Ascending aorta (tissue), 2 donors: Measurements from ENCODE around the gene IER3IP1. TPM values are rescaled to one million over a fixed set of nuclear protein-coding genes. Genes with fewer than 3 reads are reported as not detected.

Source experiments
- DNase-seq, 2 donors: peaks; one replicate each; pipeline ENCODE4 v3.0.0-alpha.2; 2019; ENCODE audit warnings: low spot score in 2 of 2
- H3K27ac ChIP-seq, 2 donors: fragments of 200-600 bp; sonication (generic); one replicate each; pipeline ENCODE4 v1.5.1; 2016 to 2017; ENCODE audit warnings: mild to moderate bottlenecking in 1 of 2
- H3K27me3 ChIP-seq: fragments of 200-600 bp; sonication (generic); one replicate; pipeline ENCODE4 v1.5.1; 2017
- H3K36me3 ChIP-seq, 2 donors: fragments of 200-600 bp; sonication (generic); one replicate each; pipeline ENCODE4 v1.5.1; 2016
- H3K4me1 ChIP-seq, 2 donors: fragments of 200-600 bp; sonication (generic); one replicate each; pipeline ENCODE4 v1.5.1; 2016 to 2017; ENCODE audit warnings: mild to moderate bottlenecking in 1 of 2
- H3K4me3 ChIP-seq, 2 donors: fragments of 200-600 bp; sonication (generic); one replicate each; pipeline ENCODE4 v1.5.1; 2016 to 2017; ENCODE audit warnings: mild to moderate bottlenecking in 1 of 2
- H3K9me3 ChIP-seq, 2 donors: fragments of 200-600 bp; sonication (generic); one replicate each; pipeline ENCODE4 v1.5.1; 2016
- CTCF ChIP-seq, 3 experiments: fragments of 200-600 bp in 2 of 3; fragments of 450-650 bp in 1 of 3; sonication (generic) in 2 of 3; IDR thresholded peaks; one replicate each; pipeline ENCODE4 v1.5.1; 2016 to 2019; ENCODE audit warnings: antibody characterized with exemption in 3 of 3, mild to moderate bottlenecking in 1 of 3, moderate library complexity in 1 of 3
- intact Hi-C: fragments of 100-400 bp; cut with DNase I; formaldehyde crosslinking; loops from one replicate; pipeline ENCODE4 v1.15.1; 2023
- total RNA-seq: library from RNA; depleted of rRNA; stranded (reverse); fragments of >200 nt; gene quantifications from one replicate; pipeline ENCODE4 v1.1.0, GENCODE V29; 2016

Gene IER3IP1
- total RNA-seq, 1 donor from 2014 or later = 10.0 TPM

GRCh38 chr18:47143899-47144485, 32.2 kb downstream of the IER3IP1 start:
- intact Hi-C loops = no loop called here
- no peak for TF ChIP-seq CTCF (IDR thresholded peaks at IDR 0.05)
- H3K27me3 ChIP-seq = no peaks in the 10 kb centered on the region
- H3K9me3 ChIP-seq = no peaks in the 10 kb centered on the region
- peaks cover 0 to 2% of the 10 kb centered on the region in 2 donors for H3K4me1 ChIP-seq
- no peak for DNase-seq
- no peaks in the 10 kb centered on the region for H3K36me3 ChIP-seq
- no peak overlapping the region for H3K4me3 ChIP-seq
- no peak overlapping the region for H3K27ac ChIP-seq

- no peak for TF ChIP-seq CTCF (IDR thresholded peaks at IDR 0.05)
- intact Hi-C loops = no loop called here
- no peaks in the 10 kb centered on the region for H3K36me3 ChIP-seq
- no peak overlapping the region for H3K27ac ChIP-seq
- no peak for DNase-seq
- H3K4me1 ChIP-seq = peaks cover 0 to 1% of the 10 kb centered on the region in 2 donors
- H3K4me3 ChIP-seq = no peak overlapping the region
- no peaks in the 10 kb centered on the region for H3K9me3 ChIP-seq
- no peaks in the 10 kb centered on the region for H3K27me3 ChIP-seq
Measured at GRCh38 chr18:47143153-47143552, 33.0 kb downstream of the IER3IP1 start.

- TF ChIP-seq CTCF (IDR thresholded peaks at IDR 0.05) = no peak
- no peaks in the 10 kb centered on the region for H3K27me3 ChIP-seq
- peaks cover 0 to under 1% of the 10 kb centered on the region in 2 donors for H3K36me3 ChIP-seq
- intact Hi-C loops = no loop called here
- no peak overlapping the region for H3K27ac ChIP-seq
- no peak overlapping the region for H3K4me3 ChIP-seq
- DNase-seq = no peak
- no peaks in the 10 kb centered on the region for H3K4me1 ChIP-seq
- no peaks in the 10 kb centered on the region for H3K9me3 ChIP-seq
Measured at GRCh38 chr18:47141289-47141688, 34.9 kb downstream of the IER3IP1 start.

- no peak overlapping the region for H3K27ac ChIP-seq
- DNase-seq = no peak
- H3K9me3 ChIP-seq = no peaks in the 10 kb centered on the region
- intact Hi-C loops = no loop called here
- H3K4me1 ChIP-seq = no peaks in the 10 kb centered on the region
- no peak overlapping the region for H3K4me3 ChIP-seq
- H3K27me3 ChIP-seq = no peaks in the 10 kb centered on the region
- no peak for TF ChIP-seq CTCF (IDR thresholded peaks at IDR 0.05)
- peaks cover 0 to 34% of the 10 kb centered on the region in 2 donors for H3K36me3 ChIP-seq
Measured at GRCh38 chr18:47121146-47121545, 55.0 kb downstream of the IER3IP1 start.

GRCh38 chr18:47120428-47120827, 55.7 kb downstream of the IER3IP1 start:
- Histone ChIP-seq H3K36me3 (peaks cover 0 to 33% of the 10 kb centered on the region in 2 donors), H3K9me3 (no peaks in the 10 kb centered on the region), H3K4me1 (no peaks in the 10 kb centered on the region), H3K4me3 (no peak overlapping the region), H3K27ac (no peak overlapping the region), H3K27me3 (no peaks in the 10 kb centered on the region)
- no peak for DNase-seq
- intact Hi-C loops = no loop called here
- TF ChIP-seq CTCF (IDR thresholded peaks at IDR 0.05) = no peak

- no peak for TF ChIP-seq CTCF (IDR thresholded peaks at IDR 0.05)
- Histone ChIP-seq H3K36me3 (peaks cover 9 to 45% of the 10 kb centered on the region in 2 donors), H3K27ac (no peak overlapping the region), H3K27me3 (no peaks in the 10 kb centered on the region), H3K4me1 (no peaks in the 10 kb centered on the region), H3K4me3 (no peak overlapping the region), H3K9me3 (no peaks in the 10 kb centered on the region)
- intact Hi-C loops = no loop called here
- DNase-seq = no peak
Measured at GRCh38 chr18:47118981-47119380, 57.2 kb downstream of the IER3IP1 start.
